Sigmoid colon (tissue), 4 donors: ENCODE measurements around the gene RCAN1.
"Not testable (repeated sequence)": the region's sequence is repeated elsewhere in the genome, so short reads cannot be mapped to it uniquely, and the experiment has no call there.

Source experiments
- EP300 ChIP-seq, 4 donors: sonication (generic); formaldehyde crosslinking; IDR thresholded peaks; one replicate each; pipeline ENCODE4 v1.6.1; 2017; ENCODE audit warnings: antibody characterized with exemption in 4 of 4
- POLR2A ChIP-seq, 2 donors: fragments of 450-650 bp; IDR thresholded peaks; one replicate each; pipeline ENCODE4 v1.6.1; 2016; ENCODE audit warnings: antibody characterized with exemption in 2 of 2, mild to moderate bottlenecking in 2 of 2, moderate library complexity in 2 of 2
- POLR2AphosphoS5 ChIP-seq, 4 donors: sonication (generic); formaldehyde crosslinking; IDR thresholded peaks; one replicate each; pipeline ENCODE4 v1.6.1; 2017; ENCODE audit warnings: antibody characterized with exemption in 4 of 4
- TF ChIP-seq, protein P1 (sequence below), 4 experiments: fragments of 450-650 bp in 3 of 4; fragments of 200-600 bp in 1 of 4; IDR thresholded peaks; one replicate each; pipeline ENCODE4 v1.5.1; 2016 to 2019; ENCODE audit warnings: antibody characterized with exemption in 4 of 4, mild to moderate bottlenecking in 3 of 4, moderate library complexity in 2 of 4

DNA sequence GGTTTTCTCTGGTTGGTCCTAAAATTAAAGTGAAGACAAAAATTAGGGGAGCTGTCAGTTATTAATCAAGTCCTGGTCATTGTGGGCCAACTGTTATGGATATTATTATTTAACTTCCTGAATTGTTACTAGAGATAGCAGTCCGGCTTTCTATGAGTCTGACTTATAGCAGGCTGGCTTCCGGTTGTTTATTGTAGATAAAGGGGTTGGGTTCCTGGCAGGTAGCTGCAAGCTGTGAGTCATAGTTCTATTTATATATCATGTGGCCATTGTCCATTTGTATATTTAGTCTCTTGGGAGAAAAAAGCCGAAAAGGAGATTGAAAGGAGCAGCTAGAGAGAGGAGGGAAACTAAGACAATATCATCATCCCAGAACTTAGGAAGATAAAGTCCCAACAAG, 131.5 kb downstream of the RCAN1 start:
- TF ChIP-seq, protein P1, sequence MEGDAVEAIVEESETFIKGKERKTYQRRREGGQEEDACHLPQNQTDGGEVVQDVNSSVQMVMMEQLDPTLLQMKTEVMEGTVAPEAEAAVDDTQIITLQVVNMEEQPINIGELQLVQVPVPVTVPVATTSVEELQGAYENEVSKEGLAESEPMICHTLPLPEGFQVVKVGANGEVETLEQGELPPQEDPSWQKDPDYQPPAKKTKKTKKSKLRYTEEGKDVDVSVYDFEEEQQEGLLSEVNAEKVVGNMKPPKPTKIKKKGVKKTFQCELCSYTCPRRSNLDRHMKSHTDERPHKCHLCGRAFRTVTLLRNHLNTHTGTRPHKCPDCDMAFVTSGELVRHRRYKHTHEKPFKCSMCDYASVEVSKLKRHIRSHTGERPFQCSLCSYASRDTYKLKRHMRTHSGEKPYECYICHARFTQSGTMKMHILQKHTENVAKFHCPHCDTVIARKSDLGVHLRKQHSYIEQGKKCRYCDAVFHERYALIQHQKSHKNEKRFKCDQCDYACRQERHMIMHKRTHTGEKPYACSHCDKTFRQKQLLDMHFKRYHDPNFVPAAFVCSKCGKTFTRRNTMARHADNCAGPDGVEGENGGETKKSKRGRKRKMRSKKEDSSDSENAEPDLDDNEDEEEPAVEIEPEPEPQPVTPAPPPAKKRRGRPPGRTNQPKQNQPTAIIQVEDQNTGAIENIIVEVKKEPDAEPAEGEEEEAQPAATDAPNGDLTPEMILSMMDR (IDR thresholded peaks at IDR 0.05) = not testable (repeated sequence)
- not testable (repeated sequence) for TF ChIP-seq POLR2A, POLR2AphosphoS5, EP300 (IDR thresholded peaks at IDR 0.05)
